ENCODE results near the gene NR1H2.
A peak's percentile ranks its signal among the peaks of the same experiment; 100 is the strongest.

The NR1H2 gene

DNA sequence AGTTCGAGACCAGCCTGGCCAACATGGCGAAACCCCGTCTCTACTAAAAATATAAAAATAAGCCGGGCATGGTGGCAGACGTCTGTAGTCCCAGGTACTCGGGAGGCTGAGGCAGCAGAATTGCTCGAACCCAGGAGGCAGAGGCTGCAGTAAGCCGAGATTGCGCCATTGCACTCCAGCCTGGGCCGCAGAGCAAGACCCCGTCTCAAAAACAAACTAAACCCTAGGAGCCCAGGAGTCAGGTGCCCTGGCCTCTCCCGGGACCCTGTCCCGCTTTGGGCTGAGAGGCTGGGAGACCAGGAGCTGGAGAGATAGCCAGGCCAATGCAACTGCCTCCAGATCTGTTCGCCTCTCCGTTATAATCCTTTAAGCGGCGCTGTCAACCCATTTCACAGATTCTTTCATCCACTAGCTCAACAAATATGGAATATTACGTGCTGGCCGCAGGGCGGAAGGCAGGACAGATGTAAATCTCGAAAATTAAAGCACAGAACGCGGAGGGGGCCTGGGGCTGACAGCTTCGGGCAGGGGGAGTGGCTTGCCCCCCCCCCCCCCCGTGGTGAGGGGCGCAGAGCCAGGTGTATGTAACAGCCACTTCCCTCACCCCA lies 51.2 kb downstream of the NR1H2 start:
- no peak for DNase-seq

DNA sequence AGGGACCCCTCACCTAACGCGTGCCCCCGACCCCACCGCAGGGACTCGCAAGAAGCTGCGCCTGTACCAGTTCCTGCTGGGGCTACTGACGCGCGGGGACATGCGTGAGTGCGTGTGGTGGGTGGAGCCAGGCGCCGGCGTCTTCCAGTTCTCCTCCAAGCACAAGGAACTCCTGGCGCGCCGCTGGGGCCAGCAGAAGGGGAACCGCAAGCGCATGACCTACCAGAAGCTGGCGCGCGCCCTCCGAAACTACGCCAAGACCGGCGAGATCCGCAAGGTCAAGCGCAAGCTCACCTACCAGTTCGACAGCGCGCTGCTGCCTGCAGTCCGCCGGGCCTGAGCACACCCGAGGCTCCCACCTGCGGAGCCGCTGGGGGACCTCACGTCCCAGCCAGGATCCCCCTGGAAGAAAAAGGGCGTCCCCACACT lies 51.8 kb downstream of the NR1H2 start:
- DNase-seq, result peak in 2 of 4 experiments; percentile 16 to 17

DNA sequence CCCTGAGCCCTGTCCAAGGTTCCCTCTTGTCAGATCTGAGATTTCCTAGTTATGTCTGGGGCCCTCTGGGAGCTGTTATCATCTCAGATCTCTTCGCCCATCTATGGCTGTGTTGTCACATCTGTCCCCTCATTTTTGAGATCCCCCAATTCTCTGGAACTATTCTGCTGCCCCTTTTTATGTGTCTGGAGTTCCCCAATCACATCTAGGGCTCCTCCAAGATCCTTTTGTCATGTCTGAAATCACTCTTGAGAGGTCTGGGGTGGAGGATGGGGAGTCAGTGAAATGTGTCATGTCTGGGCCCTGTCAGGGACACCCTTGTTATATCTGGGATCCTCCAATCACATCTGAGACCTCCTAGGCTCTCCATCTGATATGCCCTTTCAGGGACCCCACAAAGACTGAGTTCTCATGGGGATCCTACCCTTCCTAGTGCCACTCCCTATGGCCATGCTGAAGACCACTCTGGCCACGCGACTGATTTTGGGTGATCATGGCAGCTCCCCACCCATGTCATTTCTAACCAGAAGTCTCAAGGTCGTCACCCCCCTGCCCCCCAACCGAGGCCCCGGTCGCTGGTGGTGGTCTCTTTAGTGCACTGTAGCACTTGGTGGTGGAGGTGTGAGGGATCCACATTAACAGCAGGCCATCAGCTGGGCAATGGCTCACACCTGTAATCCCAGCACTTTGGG lies 52.7 kb downstream of the NR1H2 start:
- DNase-seq, result no peak

DNA sequence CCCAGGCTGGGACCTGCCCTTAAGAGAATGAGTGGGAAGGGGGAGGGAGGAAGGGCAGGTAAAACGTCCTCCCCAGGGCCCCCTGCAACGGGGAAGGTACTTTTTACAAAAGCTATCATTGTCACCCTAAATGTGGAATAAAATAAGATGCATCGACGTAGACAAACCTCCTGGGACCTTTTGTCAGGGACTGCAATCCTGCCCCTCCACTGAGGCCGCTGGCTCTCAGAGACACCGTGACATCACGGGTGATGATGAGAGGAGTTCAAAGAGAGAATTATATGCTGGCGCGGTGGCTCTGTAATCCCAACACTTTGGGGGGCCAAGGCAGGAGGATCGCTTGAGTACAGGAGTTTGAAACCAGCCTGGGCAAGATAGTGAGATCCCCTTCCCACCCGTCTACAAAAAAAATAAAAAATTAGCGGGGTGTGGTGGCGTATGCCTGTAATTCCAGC lies 54.7 kb downstream of the NR1H2 start:
- no peak for DNase-seq

DNA sequence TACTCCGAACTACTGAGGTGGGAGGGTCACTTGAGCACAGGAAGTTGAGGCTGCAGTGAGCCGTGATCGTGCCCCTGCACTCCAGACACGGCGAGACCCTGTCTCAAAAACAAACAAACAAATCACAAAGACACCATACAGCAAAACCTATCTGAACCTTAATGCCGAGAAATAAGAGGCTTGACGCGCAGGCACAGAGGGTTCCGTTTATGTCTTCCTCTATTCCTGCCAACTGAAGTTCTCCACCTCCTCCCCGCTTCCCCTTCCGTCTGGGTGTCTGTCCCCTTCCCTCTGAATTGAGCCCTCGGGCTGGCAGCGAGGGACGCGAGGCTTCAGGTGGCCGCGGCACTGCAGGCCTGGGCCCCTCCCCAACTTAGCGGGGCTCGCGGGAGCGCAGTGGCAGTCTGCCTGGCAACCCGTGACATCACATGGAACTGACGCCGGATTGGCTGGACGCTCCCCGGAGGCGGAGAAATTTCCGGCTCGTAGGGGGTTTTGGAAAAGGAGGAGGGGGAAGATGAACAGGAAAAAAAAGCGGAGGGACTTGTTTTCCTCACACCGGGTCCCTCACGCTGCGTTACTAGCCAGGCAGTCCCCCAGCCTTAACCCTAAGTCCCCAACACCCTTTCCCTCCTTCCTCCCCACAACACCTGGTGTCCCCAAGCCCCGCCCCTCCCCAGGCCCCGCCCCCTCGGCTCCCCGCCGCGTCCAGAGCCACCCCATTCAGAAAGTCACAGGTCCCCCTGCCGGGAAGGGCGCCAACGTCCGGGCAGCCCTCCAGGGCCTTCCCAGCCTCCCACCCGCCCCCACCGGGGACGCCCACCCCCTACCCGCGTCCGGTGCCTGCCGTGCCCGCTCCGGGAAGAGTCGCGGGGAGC lies 55.3 kb downstream of the NR1H2 start:
- peak; percentile 71 to 86 (median 78) for DNase-seq

DNA sequence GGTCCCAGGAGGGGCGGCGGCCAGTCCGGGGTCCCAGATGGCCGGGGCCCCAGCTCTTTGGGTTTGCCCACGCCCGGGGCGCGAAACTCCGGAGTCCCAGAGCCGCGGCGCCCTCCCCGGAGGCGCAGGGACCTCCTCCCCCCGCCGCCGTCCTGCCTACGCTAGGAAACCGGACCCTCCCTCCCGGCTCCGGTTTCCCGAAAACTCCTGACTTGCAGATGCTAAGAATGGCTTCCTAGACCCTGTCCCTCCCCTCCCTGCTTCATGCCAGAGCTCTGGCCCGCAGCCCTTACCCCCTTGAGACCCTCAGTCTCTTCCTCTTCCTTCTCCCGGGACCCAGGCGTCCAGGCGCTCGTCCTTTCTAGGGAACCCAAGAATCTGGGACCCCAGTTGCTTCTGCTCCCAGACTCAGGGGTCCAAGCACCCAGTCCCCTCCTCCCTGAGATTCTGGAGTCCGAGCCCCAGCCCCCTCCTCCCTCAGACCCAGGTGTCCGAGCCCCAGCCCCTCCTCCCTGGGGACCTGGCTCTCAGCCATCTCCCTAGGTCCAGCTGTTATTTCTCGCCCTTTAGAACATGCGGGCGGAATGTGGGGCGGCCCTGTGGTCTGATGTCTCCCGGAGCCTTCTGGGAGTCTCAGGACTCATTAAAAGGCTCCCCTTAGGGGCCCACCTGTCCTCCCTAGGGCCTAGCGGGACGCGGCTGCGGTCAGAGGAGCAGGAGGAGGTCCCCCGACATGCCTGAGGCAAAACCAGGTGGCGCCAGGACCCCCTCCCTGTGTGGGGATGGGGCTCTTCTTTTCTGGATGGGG lies 56.2 kb downstream of the NR1H2 start, which contains the start of gene MYBPC2:
TSS of gene MYBPC2 (plus strand) at position 672 of the 808 bp plus-strand sequence. CDS start at position 734, 62 bp downstream.
- DNase-seq, result no peak

All from activated naive CD4-positive, alpha-beta T cell (primary cell).